Brain microvascular endothelial cell (primary cell): ENCODE measurements around the gene ZNF865.

Experiments used
- DNase-seq: peaks from one replicate; pipeline ENCODE4 v3.0.0-alpha.2; 2020
- H3K27ac ChIP-seq: fragments of 250-450 bp; sonication (Bioruptor Pico); 2 replicates; pipeline ENCODE4 v1.5.1; 2020; ENCODE audit warnings: mild to moderate bottlenecking, moderate library complexity
- H3K27me3 ChIP-seq: fragments of 250-450 bp; sonication (Bioruptor Pico); replicated peaks from 2 replicates; pipeline ENCODE4 v1.5.1; 2020; ENCODE audit warnings: mild to moderate bottlenecking
- H3K36me3 ChIP-seq: fragments of 250-450 bp; sonication (Bioruptor Pico); replicated peaks from 2 replicates; pipeline ENCODE4 v1.5.1; 2020; ENCODE audit warnings: mild to moderate bottlenecking
- H3K4me3 ChIP-seq: 2 replicates; pipeline ENCODE4 v1.5.1; 2011; ENCODE audit warnings: low read depth, mild to moderate bottlenecking, control low read depth, low read length, moderate library complexity
- in situ Hi-C: cut with HindIII; loops from 2 replicates; pipeline ENCODE4 v1.10.0; 2017; ENCODE audit warnings: low sequenced_read_pairs, low pct_ligation_motif_present
- TF ChIP-seq, protein P1 (sequence below): IDR thresholded peaks from 2 replicates; pipeline ENCODE4 v1.5.1; 2011; ENCODE audit warnings: low read depth, mild to moderate bottlenecking, moderate library complexity, low read length, control low read depth, inconsistent platforms; ENCODE audit errors: missing control alignments

ZNF865 gene

DNA sequence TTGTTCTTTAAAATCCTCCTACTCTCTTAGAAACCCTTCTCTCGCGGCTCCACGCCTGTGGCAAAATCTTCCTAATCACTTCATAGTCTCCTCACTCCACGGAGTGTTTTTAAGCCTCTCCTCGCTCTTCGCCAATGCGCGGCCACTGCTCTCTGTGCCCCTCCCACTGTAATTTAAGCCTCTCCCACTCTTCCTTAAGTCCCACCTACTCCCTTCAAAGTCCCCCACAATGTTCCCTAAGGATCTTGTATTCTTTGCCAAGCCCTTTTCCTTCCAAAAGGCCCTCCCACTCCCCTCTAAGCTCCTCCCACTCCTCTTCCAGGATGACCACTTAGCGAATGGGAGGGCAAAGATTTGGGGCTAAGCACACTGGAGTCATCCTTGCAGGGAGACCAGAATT is 7.4 kb upstream of the ZNF865 start:
- no peak for DNase-seq
- TF ChIP-seq, protein P1, sequence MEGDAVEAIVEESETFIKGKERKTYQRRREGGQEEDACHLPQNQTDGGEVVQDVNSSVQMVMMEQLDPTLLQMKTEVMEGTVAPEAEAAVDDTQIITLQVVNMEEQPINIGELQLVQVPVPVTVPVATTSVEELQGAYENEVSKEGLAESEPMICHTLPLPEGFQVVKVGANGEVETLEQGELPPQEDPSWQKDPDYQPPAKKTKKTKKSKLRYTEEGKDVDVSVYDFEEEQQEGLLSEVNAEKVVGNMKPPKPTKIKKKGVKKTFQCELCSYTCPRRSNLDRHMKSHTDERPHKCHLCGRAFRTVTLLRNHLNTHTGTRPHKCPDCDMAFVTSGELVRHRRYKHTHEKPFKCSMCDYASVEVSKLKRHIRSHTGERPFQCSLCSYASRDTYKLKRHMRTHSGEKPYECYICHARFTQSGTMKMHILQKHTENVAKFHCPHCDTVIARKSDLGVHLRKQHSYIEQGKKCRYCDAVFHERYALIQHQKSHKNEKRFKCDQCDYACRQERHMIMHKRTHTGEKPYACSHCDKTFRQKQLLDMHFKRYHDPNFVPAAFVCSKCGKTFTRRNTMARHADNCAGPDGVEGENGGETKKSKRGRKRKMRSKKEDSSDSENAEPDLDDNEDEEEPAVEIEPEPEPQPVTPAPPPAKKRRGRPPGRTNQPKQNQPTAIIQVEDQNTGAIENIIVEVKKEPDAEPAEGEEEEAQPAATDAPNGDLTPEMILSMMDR = no peak
- in situ Hi-C loops = no loop called here
- Histone ChIP-seq H3K4me3 (no peak overlapping the region), H3K36me3 (peaks cover 25% of the 10 kb centered on the region), H3K27me3 (no peaks in the 10 kb centered on the region), H3K27ac (no peak overlapping the region)

DNA sequence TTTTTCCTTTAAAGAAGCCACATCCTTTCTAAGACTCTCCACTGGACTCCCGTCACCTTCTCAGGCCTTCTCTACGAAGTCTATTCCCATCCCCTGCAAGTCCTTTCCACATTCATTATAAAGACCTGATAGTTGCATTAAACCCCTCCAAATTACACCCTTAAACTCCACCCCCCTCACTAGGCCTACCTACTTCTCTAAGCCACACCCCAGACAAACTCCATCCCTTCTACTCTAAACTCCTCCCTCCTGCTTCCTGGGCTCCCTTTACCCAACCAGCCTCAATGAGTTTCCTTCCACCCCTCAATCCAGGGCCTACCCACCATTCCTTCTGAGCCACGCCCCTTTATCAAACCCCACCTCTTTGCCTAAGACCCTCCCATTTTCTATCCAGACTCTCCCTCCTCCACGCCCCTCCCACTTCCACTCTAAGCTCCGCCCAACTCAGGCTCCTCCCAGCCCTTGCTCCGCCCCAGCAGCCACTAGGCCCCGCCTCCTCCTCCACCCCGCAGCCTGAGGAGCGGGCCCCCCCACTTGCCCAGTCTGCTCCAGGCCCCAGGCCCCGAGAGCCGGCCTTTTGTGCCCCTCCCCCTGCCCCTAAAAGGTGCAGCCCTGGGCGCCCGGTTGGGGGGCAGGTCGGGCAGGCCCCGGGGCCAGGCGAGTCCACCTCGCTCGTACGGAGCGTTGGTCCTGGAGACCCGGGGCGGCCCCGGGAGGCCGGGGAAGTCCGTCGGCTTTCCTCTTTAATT is 6.6 kb upstream of the ZNF865 start:
- TF ChIP-seq, protein P1 = no peak
- peak; percentile 94 for DNase-seq
- Histone ChIP-seq H3K27ac (peak overlapping the region; percentile 98), H3K36me3 (peaks cover 23% of the 10 kb centered on the region), H3K4me3 (peak overlapping the region; percentile 79), H3K27me3 (no peaks in the 10 kb centered on the region)
- in situ Hi-C loops = no loop called here

DNA sequence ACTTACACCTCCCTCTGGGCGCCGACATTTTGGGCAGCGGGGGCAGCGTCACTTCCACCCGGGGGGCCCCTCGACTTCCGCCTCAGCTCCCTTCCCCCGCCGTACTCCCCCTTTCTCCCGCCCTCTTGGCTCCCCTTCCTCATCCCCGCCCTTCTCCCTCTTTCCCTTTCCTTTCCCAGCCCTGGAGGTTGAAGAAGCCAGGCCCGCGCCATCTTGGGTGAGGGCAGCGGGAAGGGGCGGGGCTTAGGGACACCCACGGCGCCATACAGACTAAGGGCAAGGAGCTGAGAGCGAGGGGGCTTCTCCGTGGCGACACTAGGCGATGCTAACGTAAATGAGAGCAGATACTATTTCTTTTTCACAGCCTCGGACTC is 6.0 kb upstream of the ZNF865 start, which contains the start of gene FIZ1:
FIZ1 (minus strand) TSS at position 50 of the 374 bp plus-strand sequence. CDS start 1,652 bp downstream, outside the sequence.
- in situ Hi-C loops = no loop called here
- Histone ChIP-seq H3K4me3 (peak within 1 kb of the TSS; percentile 79), H3K36me3 (peaks cover 22% of the 10 kb centered on the region), H3K27me3 (no peaks in the 10 kb centered on the region), H3K27ac (peak within 1 kb of the TSS; percentile 98)
- peak; percentile 98 for DNase-seq
- TF ChIP-seq, protein P1 = no peak

DNA sequence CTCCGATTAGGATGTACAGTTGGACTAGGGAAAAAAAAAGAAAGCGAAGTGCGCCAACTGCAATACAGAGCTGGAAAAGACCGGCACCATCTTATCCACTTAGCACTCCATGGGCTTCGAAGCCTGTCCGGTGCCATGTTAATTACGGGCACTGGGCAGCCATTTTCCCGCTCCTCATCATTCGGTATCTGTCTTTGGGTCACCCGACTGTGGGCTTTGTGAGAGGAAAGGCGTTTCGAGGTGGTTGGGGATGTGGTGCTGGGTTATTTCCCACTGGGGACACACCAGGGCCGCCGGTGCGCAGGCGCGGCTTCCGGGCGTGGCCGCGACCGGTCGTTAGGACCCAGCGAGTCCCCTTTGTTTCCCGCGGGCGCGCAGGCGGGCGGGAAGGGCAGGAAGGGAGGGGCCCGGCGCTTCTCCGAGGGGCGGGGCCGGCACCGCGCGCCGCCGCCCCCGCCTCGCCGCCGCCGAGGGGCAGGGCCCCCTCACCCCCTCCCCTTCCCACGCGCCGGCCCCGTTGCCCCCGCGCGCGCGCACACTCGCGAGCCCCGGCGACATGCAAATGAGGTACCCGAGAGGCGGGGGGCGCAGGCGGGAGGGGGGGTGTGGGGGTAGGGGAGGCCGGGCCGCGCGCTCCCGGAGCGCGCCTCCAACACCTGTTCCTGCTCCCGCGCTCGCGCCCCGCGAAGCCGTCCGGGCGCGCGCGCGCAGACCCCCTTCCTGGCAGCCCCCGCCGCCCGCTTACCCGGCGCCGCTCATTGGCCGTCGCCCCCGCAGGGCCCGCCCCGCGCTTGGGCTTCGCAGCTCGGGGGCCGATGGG is 5.4 kb upstream of the ZNF865 start, which contains the start of gene ZNF524:
ZNF524 (plus strand) TSS at position 447 of the 820 bp plus-strand sequence. CDS start 1,825 bp downstream, outside the sequence.
- TF ChIP-seq, protein P1 = no peak
- Histone ChIP-seq H3K27me3 (no peaks in the 10 kb centered on the region), H3K27ac (peak within 1 kb of the TSS; percentile 98), H3K36me3 (peaks cover 18% of the 10 kb centered on the region), H3K4me3 (peak within 1 kb of the TSS; percentile 79)
- in situ Hi-C loops = loop anchor here (25.0 kb wide), 1 partner anchor 213 kb away; the partner anchor contains the start of genes RPL28, TMEM190 and TMEM238
- peak; percentile 83 for DNase-seq

DNA sequence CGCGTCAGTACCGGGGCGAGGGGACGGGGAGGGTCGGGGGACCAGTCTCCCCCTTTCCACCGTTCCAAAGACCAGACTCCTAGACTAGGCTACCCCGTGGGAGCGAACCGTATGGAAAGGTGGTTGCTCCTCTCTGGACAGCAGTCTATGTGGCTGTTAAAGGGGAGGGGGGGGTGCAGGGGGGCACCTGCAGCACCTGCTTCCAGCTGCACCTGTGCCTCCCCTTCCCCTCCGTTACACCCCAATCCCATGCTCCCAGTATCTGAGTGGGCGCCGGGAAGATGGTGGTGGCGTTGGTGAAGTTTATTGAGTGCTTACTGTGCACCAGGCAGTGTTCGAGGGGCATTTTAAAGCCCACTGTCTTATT is 4.8 kb upstream of the ZNF865 start:
- H3K27me3 ChIP-seq = no peaks in the 10 kb centered on the region
- TF ChIP-seq, protein P1 = no peak
- peak overlapping the region; percentile 98 for H3K27ac ChIP-seq
- H3K4me3 ChIP-seq = peak overlapping the region; percentile 79
- DNase-seq = no peak
- peaks cover 13% of the 10 kb centered on the region for H3K36me3 ChIP-seq
- in situ Hi-C loops = loop anchor here (25.0 kb wide), 1 partner anchor 213 kb away; the partner anchor contains the start of genes RPL28, TMEM190 and TMEM238
